Measurements from ENCODE around the gene CELF2.

CELF2 gene

GRCh38 chr10:10977226-10977956, 40.3 kb upstream of the CELF2 start:
- no peak overlapping the region for H3K4me3 ChIP-seq (ENCODE audit: low read depth, low read length)
- ChIA-PET POLR2A (no interaction called here), CTCF (no interaction called here)
- TF ChIP-seq, protein P1, sequence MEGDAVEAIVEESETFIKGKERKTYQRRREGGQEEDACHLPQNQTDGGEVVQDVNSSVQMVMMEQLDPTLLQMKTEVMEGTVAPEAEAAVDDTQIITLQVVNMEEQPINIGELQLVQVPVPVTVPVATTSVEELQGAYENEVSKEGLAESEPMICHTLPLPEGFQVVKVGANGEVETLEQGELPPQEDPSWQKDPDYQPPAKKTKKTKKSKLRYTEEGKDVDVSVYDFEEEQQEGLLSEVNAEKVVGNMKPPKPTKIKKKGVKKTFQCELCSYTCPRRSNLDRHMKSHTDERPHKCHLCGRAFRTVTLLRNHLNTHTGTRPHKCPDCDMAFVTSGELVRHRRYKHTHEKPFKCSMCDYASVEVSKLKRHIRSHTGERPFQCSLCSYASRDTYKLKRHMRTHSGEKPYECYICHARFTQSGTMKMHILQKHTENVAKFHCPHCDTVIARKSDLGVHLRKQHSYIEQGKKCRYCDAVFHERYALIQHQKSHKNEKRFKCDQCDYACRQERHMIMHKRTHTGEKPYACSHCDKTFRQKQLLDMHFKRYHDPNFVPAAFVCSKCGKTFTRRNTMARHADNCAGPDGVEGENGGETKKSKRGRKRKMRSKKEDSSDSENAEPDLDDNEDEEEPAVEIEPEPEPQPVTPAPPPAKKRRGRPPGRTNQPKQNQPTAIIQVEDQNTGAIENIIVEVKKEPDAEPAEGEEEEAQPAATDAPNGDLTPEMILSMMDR (IDR thresholded peaks at IDR 0.05; ENCODE audit: insufficient read depth, low read length, missing control alignments) = no peak
- no peak for DNase-seq (ENCODE audit: low read depth, low spot score)

DNA sequence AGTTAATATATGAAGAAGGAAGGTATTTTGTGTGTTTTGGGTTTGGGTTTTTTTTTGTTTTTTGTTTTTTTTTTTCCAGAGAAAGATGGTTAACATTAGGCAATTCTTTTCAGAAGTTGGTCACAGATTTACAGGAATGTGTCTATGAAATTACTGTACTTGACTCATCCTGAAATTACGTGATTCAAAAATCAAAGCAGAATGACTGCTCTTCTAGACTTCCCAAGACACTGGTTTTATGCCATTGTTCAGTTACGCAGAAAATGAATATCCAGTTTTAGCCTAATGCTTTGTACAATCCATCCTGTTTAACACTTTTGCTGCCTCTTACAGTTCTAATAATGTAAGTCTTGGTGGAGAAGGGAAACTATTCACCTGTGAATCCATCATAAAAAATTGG, 39.7 kb upstream of the CELF2 start:
- TF ChIP-seq, protein P1 (IDR thresholded peaks at IDR 0.05; ENCODE audit: insufficient read depth, low read length, missing control alignments) = no peak
- no peak overlapping the region for H3K4me3 ChIP-seq (ENCODE audit: low read depth, low read length)
- CTCF ChIA-PET = no interaction called here
- POLR2A ChIA-PET = no interaction called here
- DNase-seq (ENCODE audit: low read depth, low spot score) = peak; percentile 16

- CTCF ChIA-PET = no interaction called here
Observed at GRCh38 chr10:10985361-10985760, 32.3 kb upstream of the CELF2 start.

DNA sequence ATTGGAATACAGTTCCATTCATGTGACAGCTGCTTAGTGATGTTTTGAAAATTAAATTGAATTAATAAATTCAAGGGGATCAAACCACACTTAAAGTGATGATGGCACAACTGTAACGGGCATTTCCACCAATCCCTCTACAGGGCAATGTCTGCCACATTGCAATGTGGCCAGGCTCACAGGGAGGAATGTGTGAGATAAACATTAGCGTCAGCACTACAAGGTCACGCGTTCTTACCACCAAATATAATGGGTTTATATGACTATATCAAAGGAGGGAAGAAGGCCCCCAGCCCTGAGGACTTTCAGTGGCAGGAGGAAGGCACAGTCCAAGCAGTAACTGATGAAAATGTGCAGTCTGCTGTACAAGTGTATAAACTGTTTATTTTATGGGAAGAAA, 31.1 kb upstream of the CELF2 start:
- no peak for DNase-seq (ENCODE audit: low read depth, low spot score)
- TF ChIP-seq, protein P1 (IDR thresholded peaks at IDR 0.05; ENCODE audit: insufficient read depth, low read length, missing control alignments) = no peak
- POLR2A ChIA-PET = no interaction called here
- H3K4me3 ChIP-seq (ENCODE audit: low read depth, low read length) = no peak overlapping the region
- CTCF ChIA-PET = no interaction called here

More at GRCh38 chr10:10985361-10985760, 32.3 kb upstream of the CELF2 start:
- no peak overlapping the region for H3K4me3 ChIP-seq (ENCODE audit: low read depth, low read length)
- DNase-seq (ENCODE audit: low read depth, low spot score) = no peak
- TF ChIP-seq, protein P1 (IDR thresholded peaks at IDR 0.05; ENCODE audit: insufficient read depth, low read length, missing control alignments) = no peak
- POLR2A ChIA-PET = no interaction called here

DNA sequence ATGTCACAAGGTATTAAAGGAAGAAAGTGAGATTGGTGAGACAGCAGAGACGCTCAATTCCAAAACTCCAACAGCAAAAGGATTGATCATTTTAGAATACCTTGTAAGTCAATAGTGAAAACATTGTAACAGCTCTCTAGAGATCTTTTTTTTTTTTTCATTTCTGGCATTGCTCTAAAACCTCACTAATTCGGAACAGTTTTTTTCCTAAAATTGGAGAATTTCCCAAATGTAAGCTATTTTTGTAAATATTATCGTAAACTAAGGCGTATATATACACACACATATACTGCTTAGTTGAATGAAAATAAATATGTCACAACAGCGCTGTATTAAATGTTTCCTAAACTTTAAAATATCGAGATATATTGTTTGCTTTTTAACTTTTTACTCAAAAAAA, 30.6 kb upstream of the CELF2 start:
- CTCF ChIA-PET = no interaction called here
- H3K4me3 ChIP-seq (ENCODE audit: low read depth, low read length) = no peak overlapping the region
- TF ChIP-seq, protein P1 (IDR thresholded peaks at IDR 0.05; ENCODE audit: insufficient read depth, low read length, missing control alignments) = no peak
- POLR2A ChIA-PET = no interaction called here
- DNase-seq (ENCODE audit: low read depth, low spot score) = no peak

DNA sequence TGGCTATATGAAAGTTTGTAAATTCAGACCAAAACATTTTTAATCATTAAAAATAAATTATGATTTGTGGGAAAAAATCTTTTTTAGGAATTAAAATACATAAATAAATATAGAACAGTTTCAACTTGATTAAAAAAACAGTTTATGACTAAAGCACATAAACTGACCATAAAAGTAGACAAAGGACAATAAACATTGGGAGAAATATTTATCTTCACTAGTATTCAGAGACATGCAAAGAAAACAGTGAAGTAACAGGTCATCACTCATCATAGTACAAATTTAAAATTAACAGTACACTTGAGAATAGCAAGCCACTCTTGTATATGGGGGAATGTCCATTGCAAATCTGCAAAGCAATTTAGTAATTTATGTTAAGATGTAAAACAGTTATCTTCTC, 28.0 kb upstream of the CELF2 start:
- no peak for DNase-seq (ENCODE audit: low read depth, low spot score)
- no peak overlapping the region for H3K4me3 ChIP-seq (ENCODE audit: low read depth, low read length)
- TF ChIP-seq, protein P1 (IDR thresholded peaks at IDR 0.05; ENCODE audit: insufficient read depth, low read length, missing control alignments) = no peak
- ChIA-PET POLR2A (no interaction called here), CTCF (no interaction called here)
